ENCODE measurements around the gene MAPK8.

Gene MAPK8

DNA sequence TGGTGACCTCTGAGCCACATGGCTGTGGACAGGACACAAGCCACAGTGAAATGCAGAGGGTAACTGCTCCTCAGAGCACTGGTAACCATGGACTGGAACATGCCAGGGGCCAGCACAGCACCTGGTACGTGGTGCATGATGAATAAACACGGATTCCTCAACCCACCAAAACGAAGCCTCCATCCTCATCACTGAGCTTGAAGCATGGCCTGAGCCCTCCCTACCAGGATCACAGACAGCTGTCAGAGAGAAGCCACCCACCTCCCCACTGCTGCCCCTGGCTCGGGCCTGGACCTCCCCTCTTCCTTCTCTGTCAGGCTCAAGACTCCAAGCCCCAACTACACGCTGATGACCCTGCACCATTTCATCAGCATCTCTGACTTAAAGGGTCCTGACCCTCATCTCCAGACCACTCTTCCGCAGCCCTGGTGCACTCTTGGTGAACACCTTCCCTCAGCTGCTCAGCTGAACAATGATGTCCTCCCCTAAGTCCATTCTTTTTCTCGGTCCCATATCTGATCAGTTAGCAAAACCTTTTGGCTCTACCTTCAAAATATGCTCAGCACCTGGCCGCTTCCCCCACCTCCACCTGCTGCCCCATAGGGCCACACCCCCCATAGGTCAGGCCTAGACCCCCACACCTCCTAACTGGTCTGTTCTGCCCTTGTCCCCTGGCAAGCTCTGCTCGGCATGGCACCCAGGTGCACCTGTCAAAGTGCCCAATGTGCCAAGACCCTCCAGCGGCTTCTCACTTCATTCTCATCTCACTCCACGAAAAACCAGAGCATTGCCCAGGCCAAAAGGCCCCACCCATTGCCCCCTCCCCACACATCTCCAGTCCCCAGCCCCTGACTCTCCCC is 141.1 kb downstream of the MAPK8 start:
- POLR2A ChIA-PET, result interaction anchor here (0.6 kb wide), 1 partner anchor 922 kb away, joined by 3 read pairs; no protein-coding TSS in a partner anchor
- no peaks in the 10 kb centered on the region for H3K9me3 ChIP-seq (ENCODE audit: control insufficient read depth, insufficient read depth, low read depth, low read length)
- H3K27ac ChIP-seq (ENCODE audit: extremely low read depth, low read depth, low read length), result no peak overlapping the region
- CTCF ChIA-PET, result no interaction called here
- TF ChIP-seq ZNF416 (tag by site-specific recombination; IDR thresholded peaks at IDR 0.05) (no peak), ZFHX2 (tag by site-specific recombination; conservative IDR thresholded peaks at IDR 0.05) (no peak), ZBTB17 (tag by site-specific recombination; IDR thresholded peaks at IDR 0.05) (no peak), EGR2 (tag by site-specific recombination; IDR thresholded peaks at IDR 0.05; ENCODE audit: low read depth) (no peak), ZNF658 (tag by site-specific recombination; IDR thresholded peaks at IDR 0.05) (no peak), ZFP3 (tag by site-specific recombination; IDR thresholded peaks at IDR 0.05; ENCODE audit: low read depth) (no peak), ZIC2 (tag by site-specific recombination; IDR thresholded peaks at IDR 0.05) (no peak), ZNF146 (tag by site-specific recombination; IDR thresholded peaks at IDR 0.05) (no peak), ZNF37A (tag by site-specific recombination; IDR thresholded peaks at IDR 0.05) (no peak), ZNF404 (tag by site-specific recombination; IDR thresholded peaks at IDR 0.05) (no peak), ZNF223 (tag by site-specific recombination; IDR thresholded peaks at IDR 0.05) (no peak), TCF7L2 (IDR thresholded peaks at IDR 0.05; ENCODE audit: borderline replicate concordance, low read depth, low read length) (no peak), MZF1 (tag by site-specific recombination; IDR thresholded peaks at IDR 0.05; ENCODE audit: borderline replicate concordance) (no peak), ZNF776 (tag by site-specific recombination; IDR thresholded peaks at IDR 0.05; ENCODE audit: borderline replicate concordance) (no peak), ZNF214 (tag by site-specific recombination; IDR thresholded peaks at IDR 0.05; ENCODE audit: borderline replicate concordance) (no peak), ZNF792 (tag by site-specific recombination; IDR thresholded peaks at IDR 0.05) (no peak), ZNF433 (tag by site-specific recombination; IDR thresholded peaks at IDR 0.05; ENCODE audit: low read depth) (no peak), ZNF558 (tag by site-specific recombination; IDR thresholded peaks at IDR 0.05) (no peak)
- TF ChIP-seq, protein P1, sequence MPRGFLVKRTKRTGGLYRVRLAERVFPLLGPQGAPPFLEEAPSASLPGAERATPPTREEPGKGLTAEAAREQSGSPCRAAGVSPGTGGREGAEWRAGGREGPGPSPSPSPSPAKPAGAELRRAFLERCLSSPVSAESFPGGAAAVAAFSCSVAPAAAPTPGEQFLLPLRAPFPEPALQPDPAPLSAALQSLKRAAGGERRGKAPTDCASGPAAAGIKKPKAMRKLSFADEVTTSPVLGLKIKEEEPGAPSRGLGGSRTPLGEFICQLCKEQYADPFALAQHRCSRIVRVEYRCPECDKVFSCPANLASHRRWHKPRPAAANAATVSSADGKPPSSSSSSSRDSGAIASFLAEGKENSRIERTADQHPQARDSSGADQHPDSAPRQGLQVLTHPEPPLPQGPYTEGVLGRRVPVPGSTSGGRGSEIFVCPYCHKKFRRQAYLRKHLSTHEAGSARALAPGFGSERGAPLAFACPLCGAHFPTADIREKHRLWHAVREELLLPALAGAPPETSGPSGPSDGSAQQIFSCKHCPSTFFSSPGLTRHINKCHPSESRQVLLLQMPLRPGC (tag by site-specific recombination; IDR thresholded peaks at IDR 0.05), result no peak
- H3K4me3 ChIP-seq (ENCODE audit: low read depth, low read length), result no peak overlapping the region
- no peaks in the 10 kb centered on the region for H3K4me1 ChIP-seq (ENCODE audit: control insufficient read depth, insufficient read depth, low read length)
- peaks cover 0 to 27% of the 10 kb centered on the region in 2 experiments; a peak in 1 of 3 replicates for H3K36me3 ChIP-seq (ENCODE audit: control insufficient read depth in 2 of 2, insufficient read depth in 1 of 2, low read length in 2 of 2)

GRCh38 chr10:48448796-48449195 is 142.3 kb downstream of the MAPK8 start:
- H3K4me1 ChIP-seq (ENCODE audit: control insufficient read depth, insufficient read depth, low read length), result no peaks in the 10 kb centered on the region
- H3K27ac ChIP-seq (ENCODE audit: extremely low read depth, low read depth, low read length), result no peak overlapping the region
- no peaks in the 10 kb centered on the region for H3K9me3 ChIP-seq (ENCODE audit: control insufficient read depth, insufficient read depth, low read depth, low read length)
- H3K4me3 ChIP-seq (ENCODE audit: low read depth, low read length), result no peak overlapping the region
- ChIA-PET CTCF (interaction anchor here (0.6 to 0.7 kb wide), 2 partner anchors 84 to 1011 kb away, joined by 3 read pairs; no protein-coding TSS in a partner anchor), POLR2A (no interaction called here)
- peaks cover 0 to 32% of the 10 kb centered on the region in 2 experiments; a peak in 1 of 3 replicates for H3K36me3 ChIP-seq (ENCODE audit: control insufficient read depth in 2 of 2, insufficient read depth in 1 of 2, low read length in 2 of 2)
- TF ChIP-seq ZNF169 (tag by site-specific recombination; IDR thresholded peaks at IDR 0.05) (no peak), ZNF518A (tag by site-specific recombination; conservative IDR thresholded peaks at IDR 0.05; ENCODE audit: low read depth) (no peak), SP2 (tag by site-specific recombination; IDR thresholded peaks at IDR 0.05) (no peak), ZNF157 (tag by site-specific recombination; IDR thresholded peaks at IDR 0.05) (no peak), ZNF600 (tag by site-specific recombination; IDR thresholded peaks at IDR 0.05) (no peak), MZF1 (tag by site-specific recombination; IDR thresholded peaks at IDR 0.05; ENCODE audit: borderline replicate concordance) (no peak), ZNF777 (tag by site-specific recombination; IDR thresholded peaks at IDR 0.05; ENCODE audit: borderline replicate concordance) (no peak), ZNF223 (tag by site-specific recombination; IDR thresholded peaks at IDR 0.05) (no peak), ZNF404 (tag by site-specific recombination; IDR thresholded peaks at IDR 0.05) (no peak), ZNF335 (tag by site-specific recombination; conservative IDR thresholded peaks at IDR 0.05) (no peak), ZNF658 (tag by site-specific recombination; IDR thresholded peaks at IDR 0.05) (no peak), ZFHX2 (tag by site-specific recombination; conservative IDR thresholded peaks at IDR 0.05) (no peak), GFI1B (tag by site-specific recombination; IDR thresholded peaks at IDR 0.05) (no peak)
- TF ChIP-seq, protein P2, sequence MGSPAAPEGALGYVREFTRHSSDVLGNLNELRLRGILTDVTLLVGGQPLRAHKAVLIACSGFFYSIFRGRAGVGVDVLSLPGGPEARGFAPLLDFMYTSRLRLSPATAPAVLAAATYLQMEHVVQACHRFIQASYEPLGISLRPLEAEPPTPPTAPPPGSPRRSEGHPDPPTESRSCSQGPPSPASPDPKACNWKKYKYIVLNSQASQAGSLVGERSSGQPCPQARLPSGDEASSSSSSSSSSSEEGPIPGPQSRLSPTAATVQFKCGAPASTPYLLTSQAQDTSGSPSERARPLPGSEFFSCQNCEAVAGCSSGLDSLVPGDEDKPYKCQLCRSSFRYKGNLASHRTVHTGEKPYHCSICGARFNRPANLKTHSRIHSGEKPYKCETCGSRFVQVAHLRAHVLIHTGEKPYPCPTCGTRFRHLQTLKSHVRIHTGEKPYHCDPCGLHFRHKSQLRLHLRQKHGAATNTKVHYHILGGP (tag by site-specific recombination; IDR thresholded peaks at IDR 0.05), result no peak

Data from HEK293 (cell line).